H1 (cell line): ENCODE data around the gene CCDC152. TPM values are rescaled to one million over a fixed set of nuclear protein-coding genes. Genes with fewer than 3 reads are reported as not detected.

Source experiments
- SRF ChIP-seq: IDR thresholded peaks from 2 replicates; pipeline ENCODE4 v1.6.1; 2011; ENCODE audit warnings: mild to moderate bottlenecking, low read depth, low read length, moderate library complexity
- polyA plus RNA-seq, 7 experiments: library from polyadenylated mRNA; depleted of rRNA in 3 of 7; stranded (reverse) in 5 of 7; unstranded in 2 of 7; fragments of >200 nt in 5 of 7; fragments of 200-250 nt in 2 of 7; gene quantifications; 1 replicate in 5 of 7; 2 replicates in 1 of 7; 4 replicates in 1 of 7; pipeline versions ENCODE4 v1.2.1 to v1.2.3, GENCODE V29; 2011 to 2013; ENCODE audit warnings: missing spikeins in 2 of 7, mixed read lengths in 2 of 7
- total RNA-seq: library from RNA; stranded (reverse); fragmentation: NEBNext Ultra II Directional; extraction: Animal tissue kit (Norgen Biotek cat#: 25700); gene quantifications from 2 replicates; pipeline ENCODE4 v1.2.1, GENCODE V29; 2021

CCDC152 gene
- total and polyA plus RNA-seq, 2 of the 8 experiments (the other 6 are each of a cell fraction or from before 2014, with no cell fraction given), result 2.6 to 9.5 TPM

DNA sequence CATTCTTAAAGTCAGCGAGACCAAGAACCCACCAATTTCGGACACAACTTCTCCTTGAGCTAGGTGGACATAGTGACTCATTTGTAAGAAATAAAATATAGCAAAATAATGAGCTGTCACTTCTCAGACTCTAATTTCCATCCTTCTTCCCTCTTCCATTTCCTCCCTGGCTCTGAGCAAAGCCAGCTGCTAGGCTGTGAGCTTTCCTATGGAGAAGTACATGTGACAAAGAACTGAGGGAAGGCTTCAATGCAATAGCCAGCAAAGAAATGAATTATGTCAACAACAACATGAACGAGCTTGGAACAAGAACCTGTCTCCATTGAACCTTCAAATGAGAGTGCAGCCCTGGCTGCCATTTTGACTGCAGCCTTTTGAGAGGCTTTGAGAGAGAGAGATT is 81.0 kb downstream of the CCDC152 start (continued):
- no peak for TF ChIP-seq SRF
